ACC112 (cell line): ENCODE results near the gene SAMSN1.

ENCODE experiments used
- H2AFZ ChIP-seq: fragments of 200-600 bp; sonication (generic); one replicate; pipeline ENCODE4 v1.6.0; 2017; ENCODE audit warnings: antibody characterized with exemption, low read length; ENCODE audit not compliant: unreplicated experiment
- H3K27ac ChIP-seq: fragments of 200-600 bp; sonication (generic); 2 replicates; pipeline ENCODE4 v1.5.1; 2014; ENCODE audit warnings: low read depth, mild to moderate bottlenecking, antibody characterized with exemption, low read length, moderate library complexity
- H3K27me3 ChIP-seq: fragments of 200-600 bp; sonication (generic); 2 replicates; pipeline ENCODE4 v1.6.1; 2014; ENCODE audit warnings: mild to moderate bottlenecking, antibody characterized with exemption, low read length, moderate library complexity, mixed read lengths; ENCODE audit not compliant: insufficient read depth
- H3K36me3 ChIP-seq: fragments of 200-600 bp; sonication (generic); 2 replicates; pipeline ENCODE4 v1.6.1; 2016; ENCODE audit warnings: mild to moderate bottlenecking, antibody characterized with exemption, low read length, moderate library complexity, mixed read lengths; ENCODE audit not compliant: insufficient read depth
- H3K4me1 ChIP-seq: fragments of 200-600 bp; sonication (generic); one replicate; pipeline ENCODE4 v1.6.1; 2016; ENCODE audit warnings: low read length, mixed read lengths; ENCODE audit not compliant: insufficient read depth, unreplicated experiment, control insufficient read depth
- H3K4me3 ChIP-seq: fragments of 200-600 bp; sonication (generic); 2 replicates; pipeline ENCODE4 v1.5.1; 2014; ENCODE audit warnings: mild to moderate bottlenecking, low read depth, low read length
- H3K79me2 ChIP-seq: fragments of 200-600 bp; sonication (generic); one replicate; pipeline ENCODE4 v1.6.0; 2016; ENCODE audit warnings: low read length; ENCODE audit not compliant: control insufficient read depth, unreplicated experiment, insufficient read depth

Gene SAMSN1

GRCh38 chr21:14457762-14458161 is 88.4 kb downstream of the SAMSN1 start:
- no peaks in the 10 kb centered on the region for H3K79me2 ChIP-seq
- H3K4me1 ChIP-seq, result no peaks in the 10 kb centered on the region
- no peak overlapping the region for H2AFZ ChIP-seq
- H3K4me3 ChIP-seq, result no peak overlapping the region
- H3K27me3 ChIP-seq, result no peaks in the 10 kb centered on the region
- no peaks in the 10 kb centered on the region for H3K36me3 ChIP-seq
- no peak overlapping the region for H3K27ac ChIP-seq

GRCh38 chr21:14456911-14457310 is 89.2 kb downstream of the SAMSN1 start:
- Histone ChIP-seq H2AFZ (no peak overlapping the region), H3K27ac (no peak overlapping the region), H3K27me3 (no peaks in the 10 kb centered on the region), H3K79me2 (no peaks in the 10 kb centered on the region), H3K36me3 (no peaks in the 10 kb centered on the region), H3K4me3 (no peak overlapping the region), H3K4me1 (no peaks in the 10 kb centered on the region)

GRCh38 chr21:14454016-14455009 is 91.8 kb downstream of the SAMSN1 start:
- Histone ChIP-seq H3K4me3 (no peak overlapping the region), H2AFZ (no peak overlapping the region), H3K27me3 (no peaks in the 10 kb centered on the region), H3K79me2 (no peaks in the 10 kb centered on the region), H3K36me3 (no peaks in the 10 kb centered on the region), H3K4me1 (no peaks in the 10 kb centered on the region), H3K27ac (no peak overlapping the region)

- Histone ChIP-seq H3K4me1 (no peaks in the 10 kb centered on the region), H3K27me3 (no peaks in the 10 kb centered on the region), H2AFZ (no peak overlapping the region), H3K36me3 (no peaks in the 10 kb centered on the region), H3K4me3 (no peak overlapping the region), H3K79me2 (no peaks in the 10 kb centered on the region), H3K27ac (no peak overlapping the region)
These were observed 92.6 kb downstream of the SAMSN1 start for GRCh38 chr21:14453339-14454015.

GRCh38 chr21:14452727-14453241 is 93.3 kb downstream of the SAMSN1 start:
- H3K36me3 ChIP-seq, result no peaks in the 10 kb centered on the region
- no peaks in the 10 kb centered on the region for H3K27me3 ChIP-seq
- H3K4me3 ChIP-seq, result no peak overlapping the region
- H2AFZ ChIP-seq, result no peak overlapping the region
- no peak overlapping the region for H3K27ac ChIP-seq
- no peaks in the 10 kb centered on the region for H3K4me1 ChIP-seq
- no peaks in the 10 kb centered on the region for H3K79me2 ChIP-seq

- Histone ChIP-seq H2AFZ (no peak overlapping the region), H3K27me3 (no peaks in the 10 kb centered on the region)
These were observed 93.9 kb downstream of the SAMSN1 start for GRCh38 chr21:14452031-14452726.

GRCh38 chr21:14451546-14451945 is 94.6 kb downstream of the SAMSN1 start:
- no peak overlapping the region for H3K27ac ChIP-seq
- no peaks in the 10 kb centered on the region for H3K4me1 ChIP-seq
- no peaks in the 10 kb centered on the region for H3K79me2 ChIP-seq
- no peaks in the 10 kb centered on the region for H3K36me3 ChIP-seq
- H2AFZ ChIP-seq, result no peak overlapping the region
- no peak overlapping the region for H3K4me3 ChIP-seq
- no peaks in the 10 kb centered on the region for H3K27me3 ChIP-seq

More at GRCh38 chr21:14452031-14452726, 93.9 kb downstream of the SAMSN1 start:
- Histone ChIP-seq H3K4me3 (no peak overlapping the region), H3K36me3 (no peaks in the 10 kb centered on the region), H3K4me1 (no peaks in the 10 kb centered on the region), H3K79me2 (no peaks in the 10 kb centered on the region), H3K27ac (no peak overlapping the region)

GRCh38 chr21:14448784-14449183 is 97.3 kb downstream of the SAMSN1 start:
- Histone ChIP-seq H3K79me2 (no peaks in the 10 kb centered on the region), H3K4me1 (no peaks in the 10 kb centered on the region), H3K4me3 (no peak overlapping the region), H3K36me3 (no peaks in the 10 kb centered on the region), H3K27ac (no peak overlapping the region), H3K27me3 (no peaks in the 10 kb centered on the region), H2AFZ (no peak overlapping the region)

- Histone ChIP-seq H3K27me3 (no peaks in the 10 kb centered on the region), H3K4me3 (no peak overlapping the region), H3K36me3 (no peaks in the 10 kb centered on the region), H3K79me2 (no peaks in the 10 kb centered on the region), H3K27ac (no peak overlapping the region), H2AFZ (no peak overlapping the region), H3K4me1 (no peaks in the 10 kb centered on the region)
These were observed 107.9 kb downstream of the SAMSN1 start for GRCh38 chr21:14438211-14438610.

GRCh38 chr21:14435423-14435822 is 110.7 kb downstream of the SAMSN1 start:
- no peaks in the 10 kb centered on the region for H3K36me3 ChIP-seq
- peaks cover 13% of the 10 kb centered on the region for H3K27me3 ChIP-seq
- no peak overlapping the region for H2AFZ ChIP-seq
- no peaks in the 10 kb centered on the region for H3K4me1 ChIP-seq
- H3K79me2 ChIP-seq, result no peaks in the 10 kb centered on the region
- H3K4me3 ChIP-seq, result no peak overlapping the region
- no peak overlapping the region for H3K27ac ChIP-seq
